MG63 (cell line): ENCODE data around the gene CSRNP2. TPM values are rescaled to one million over a fixed set of nuclear protein-coding genes. Genes with fewer than 3 reads are reported as not detected.
"Not testable (repeated sequence)": the region's sequence is repeated elsewhere in the genome, so short reads cannot be mapped to it uniquely, and the experiment has no call there.

Experiments used
- DNase-seq: peaks from one replicate; pipeline ENCODE4 v3.0.0-alpha.2; 2020
- H3K27me3 ChIP-seq: fragments of 250-450 bp; sonication (Bioruptor Pico); 2 replicates; pipeline ENCODE4 v1.5.1; 2020; ENCODE audit warnings: mild to moderate bottlenecking, moderate library complexity
- H3K36me3 ChIP-seq: fragments of 250-450 bp; sonication (Bioruptor Pico); 2 replicates; pipeline ENCODE4 v1.5.1; 2020; ENCODE audit warnings: mild to moderate bottlenecking, moderate library complexity
- H3K4me3 ChIP-seq: fragments of 250-450 bp; sonication (Bioruptor Pico); 2 replicates; pipeline ENCODE4 v1.5.1; 2020; ENCODE audit warnings: mild to moderate bottlenecking, moderate library complexity
- H3K9me3 ChIP-seq: fragments of 250-450 bp; sonication (Bioruptor Pico); 2 replicates; pipeline ENCODE4 v1.5.1; 2020; ENCODE audit warnings: mild to moderate bottlenecking, moderate library complexity
- total RNA-seq: library from RNA; depleted of rRNA; stranded (reverse); fragments of >200 nt; shearing (Covaris generic); gene quantifications from 2 replicates; pipeline ENCODE4 v1.2.3, GENCODE V29; 2014; ENCODE audit warnings: low replicate concordance; rRNA removed

Gene CSRNP2
- total RNA-seq, 1 experiment from 2014 or later: 7.8 TPM

GRCh38 chr12:51020448-51021182 lies 62.8 kb downstream of the CSRNP2 start:
- DNase-seq: no peak
- Histone ChIP-seq H3K4me3 (no peak overlapping the region), H3K27me3 (no peaks in the 10 kb centered on the region), H3K9me3 (no peaks in the 10 kb centered on the region), H3K36me3 (peaks cover 2% of the 10 kb centered on the region; the same call in 1 of the 2 replicates)

- H3K4me3 ChIP-seq: no peak overlapping the region
- H3K36me3 ChIP-seq: peaks cover 2% of the 10 kb centered on the region; the same call in 1 of the 2 replicates
- DNase-seq: no peak
- H3K27me3 ChIP-seq: no peaks in the 10 kb centered on the region
- H3K9me3 ChIP-seq: no peaks in the 10 kb centered on the region
These were observed 63.5 kb downstream of the CSRNP2 start for GRCh38 chr12:51019927-51020326.

GRCh38 chr12:51018956-51019355 lies 64.4 kb downstream of the CSRNP2 start:
- Histone ChIP-seq H3K9me3 (no peaks in the 10 kb centered on the region), H3K4me3 (no peak overlapping the region), H3K36me3 (peaks cover 1% of the 10 kb centered on the region; the same call in 1 of the 2 replicates), H3K27me3 (no peaks in the 10 kb centered on the region)
- no peak for DNase-seq

- DNase-seq: no peak
- Histone ChIP-seq H3K4me3 (no peak overlapping the region), H3K9me3 (no peaks in the 10 kb centered on the region), H3K36me3 (no peaks in the 10 kb centered on the region; the same call in 1 of the 2 replicates), H3K27me3 (no peaks in the 10 kb centered on the region)
These were observed 65.9 kb downstream of the CSRNP2 start for GRCh38 chr12:51017452-51017851.

- not testable (repeated sequence) for DNase-seq, H3K36me3 ChIP-seq, H3K4me3 ChIP-seq, H3K9me3 ChIP-seq, H3K27me3 ChIP-seq
These were observed 68.9 kb downstream of the CSRNP2 start for GRCh38 chr12:51014467-51014866.

GRCh38 chr12:51013441-51013840 lies 70.0 kb downstream of the CSRNP2 start:
- DNase-seq: no peak
- Histone ChIP-seq H3K4me3 (no peak overlapping the region), H3K36me3 (no peaks in the 10 kb centered on the region)

GRCh38 chr12:51012570-51013236 lies 70.7 kb downstream of the CSRNP2 start:
- Histone ChIP-seq H3K36me3 (peaks cover 2% of the 10 kb centered on the region), H3K9me3 (no peaks in the 10 kb centered on the region), H3K4me3 (no peak overlapping the region), H3K27me3 (no peaks in the 10 kb centered on the region)
- no peak for DNase-seq

More at GRCh38 chr12:51013441-51013840, 70.0 kb downstream of the CSRNP2 start:
- Histone ChIP-seq H3K27me3 (no peaks in the 10 kb centered on the region), H3K9me3 (no peaks in the 10 kb centered on the region)

GRCh38 chr12:51011955-51012354 lies 71.4 kb downstream of the CSRNP2 start:
- Histone ChIP-seq H3K9me3 (no peaks in the 10 kb centered on the region), H3K27me3 (no peaks in the 10 kb centered on the region), H3K4me3 (no peak overlapping the region), H3K36me3 (peaks cover 6% of the 10 kb centered on the region)
- peak; percentile 6 for DNase-seq

Other genes with a start within 250 kb of the CSRNP2 start
- not detected in 2 replicates for gene TMPRSS12, start 240.7 kb downstream of the CSRNP2 start, total RNA-seq
- gene HIGD1C, start 131.1 kb downstream of the CSRNP2 start, total RNA-seq: not detected in 2 replicates
- gene SLC11A2, start 57.2 kb downstream of the CSRNP2 start, total RNA-seq: 12.0 and 74.1 TPM in 2 replicates
- gene LETMD1, start 35.3 kb downstream of the CSRNP2 start, total RNA-seq: 27.5 and 28.8 TPM in 2 replicates
- 13.0 and 14.7 TPM in 2 replicates for gene TFCP2, start 89.5 kb upstream of the CSRNP2 start, total RNA-seq
- 0.74 and 2.7 TPM in 2 replicates for gene POU6F1, start 134.5 kb upstream of the CSRNP2 start, total RNA-seq
- 102 and 192 TPM in 2 replicates for gene DAZAP2, start 155.2 kb upstream of the CSRNP2 start, total RNA-seq
- 2.1 and 20.1 TPM in 2 replicates for gene SMAGP, start 186.8 kb upstream of the CSRNP2 start, total RNA-seq
- not detected in 2 replicates for gene BIN2, start 240.6 kb upstream of the CSRNP2 start, total RNA-seq